COLO668 (cell line): ENCODE measurements around the gene SSNA1.
A peak's percentile ranks its signal among the peaks of the same experiment; 100 is the strongest.

Source experiments
- DNase-seq: peaks from one replicate; lab custom pipeline; 2025; ENCODE audit not compliant: unreplicated experiment; lab: John Stamatoyannopoulos, UW

The SSNA1 gene

GRCh38 chr9:137219757-137220316, 31.4 kb downstream of the SSNA1 start:
- no peak for DNase-seq

GRCh38 chr9:137220317-137221094, 32.0 kb downstream of the SSNA1 start:
- peak; percentile 41 for DNase-seq

GRCh38 chr9:137221095-137221505, 32.6 kb downstream of the SSNA1 start:
- no peak for DNase-seq

- peak; percentile 37 for DNase-seq
Measured at GRCh38 chr9:137221506-137222111, 33.1 kb downstream of the SSNA1 start.

- peak; percentile 50 for DNase-seq
Measured at GRCh38 chr9:137222190-137223077, 34.0 kb downstream of the SSNA1 start, which contains the start of gene RNF208. TSS of gene RNF208 (minus strand) at chr9:137222240. CDS start at chr9:137221212, 1,028 bp downstream.

DNA sequence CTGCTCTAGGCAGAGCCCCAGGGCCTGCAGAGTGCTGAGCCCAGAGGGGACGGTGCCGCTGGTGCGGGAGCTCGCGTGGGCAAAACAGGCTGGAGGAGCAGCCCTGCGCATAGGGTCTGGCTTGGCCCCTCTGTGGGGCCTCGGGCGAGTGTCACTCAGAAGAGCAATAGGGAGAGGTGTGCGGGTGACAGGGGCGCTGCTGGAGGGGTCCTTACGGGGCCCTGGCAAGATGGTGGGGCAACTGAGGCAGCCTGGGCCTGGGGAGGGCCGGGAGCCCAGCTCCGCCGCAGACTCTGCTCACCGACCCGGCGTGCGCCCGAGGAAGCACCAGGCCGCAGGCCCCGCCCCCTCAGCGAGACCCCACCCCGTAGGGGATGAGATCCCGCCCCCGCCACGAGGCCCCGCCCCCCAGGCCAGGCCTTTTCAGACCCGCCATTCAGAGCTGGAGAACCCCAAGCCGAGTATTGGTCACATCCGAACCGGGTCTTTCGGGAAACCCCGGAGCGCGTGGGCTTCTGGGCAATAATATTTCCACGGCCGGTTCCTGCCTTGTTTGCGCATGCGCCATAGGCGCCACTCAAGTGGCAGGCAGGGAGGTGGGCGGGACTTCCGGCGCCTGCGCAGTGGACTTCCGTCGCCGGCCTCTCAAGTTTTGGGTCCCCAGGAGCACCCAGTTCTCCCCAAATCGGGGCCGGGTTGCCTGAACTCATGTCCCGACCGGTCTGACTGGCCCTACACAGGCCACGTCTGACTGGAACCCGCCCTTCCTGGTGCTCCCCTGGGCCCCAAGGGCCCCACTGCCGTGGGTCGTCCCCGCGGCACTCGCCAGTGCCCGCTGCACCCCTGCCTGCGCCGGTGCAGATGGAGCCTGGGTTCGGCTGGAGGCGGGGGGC, 34.8 kb downstream of the SSNA1 start:
- DNase-seq, result peak; percentile 96

DNA sequence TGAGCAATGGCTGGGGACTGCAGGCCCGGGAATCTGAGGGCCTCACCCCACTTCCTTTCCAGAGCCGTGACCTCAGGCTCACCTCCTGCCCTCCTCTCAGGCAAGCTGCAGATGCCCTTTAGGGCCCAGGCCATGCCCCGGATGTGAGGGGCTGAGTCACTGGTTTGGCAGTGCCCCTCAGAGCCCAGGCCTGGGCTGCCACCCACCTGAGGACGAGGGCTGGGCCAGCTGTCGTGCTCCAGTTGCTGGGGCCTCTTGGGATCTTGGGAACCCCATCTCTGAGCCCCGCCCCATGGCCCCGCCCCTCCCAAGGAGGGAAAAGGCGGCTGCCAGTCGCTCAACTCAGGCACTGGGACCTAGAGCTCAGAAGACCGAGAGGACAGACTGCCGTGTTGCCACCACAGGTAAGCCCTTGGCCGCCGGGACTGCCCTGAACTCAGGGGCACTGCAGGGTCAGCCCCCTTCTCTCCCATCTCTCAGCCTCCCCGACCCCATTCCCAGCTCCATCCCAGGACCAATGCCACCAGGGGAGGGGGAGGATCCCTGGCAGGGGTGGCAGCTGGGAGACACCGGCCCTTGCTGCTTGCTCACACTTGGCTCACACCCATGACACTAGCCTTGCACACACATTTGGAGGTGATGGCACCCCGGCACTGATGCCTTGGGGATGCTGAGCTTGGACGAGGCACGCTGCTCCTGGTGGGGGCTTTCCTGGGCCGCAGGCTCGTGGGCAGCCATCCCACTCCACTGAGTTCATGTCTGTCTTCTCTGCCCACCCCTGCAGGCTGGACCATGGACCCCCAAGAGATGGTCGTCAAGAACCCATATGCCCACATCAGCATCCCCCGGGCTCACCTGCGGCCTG, 36.6 kb downstream of the SSNA1 start, which contains the start of gene CYSRT1:
Gene CYSRT1, plus strand, starts transcription at position 345 of the 865 bp plus-strand sequence. Its CDS starts 448 bp downstream, at position 793.
- DNase-seq, result no peak

GRCh38 chr9:137225699-137226331, 37.3 kb downstream of the SSNA1 start:
- no peak for DNase-seq

DNA sequence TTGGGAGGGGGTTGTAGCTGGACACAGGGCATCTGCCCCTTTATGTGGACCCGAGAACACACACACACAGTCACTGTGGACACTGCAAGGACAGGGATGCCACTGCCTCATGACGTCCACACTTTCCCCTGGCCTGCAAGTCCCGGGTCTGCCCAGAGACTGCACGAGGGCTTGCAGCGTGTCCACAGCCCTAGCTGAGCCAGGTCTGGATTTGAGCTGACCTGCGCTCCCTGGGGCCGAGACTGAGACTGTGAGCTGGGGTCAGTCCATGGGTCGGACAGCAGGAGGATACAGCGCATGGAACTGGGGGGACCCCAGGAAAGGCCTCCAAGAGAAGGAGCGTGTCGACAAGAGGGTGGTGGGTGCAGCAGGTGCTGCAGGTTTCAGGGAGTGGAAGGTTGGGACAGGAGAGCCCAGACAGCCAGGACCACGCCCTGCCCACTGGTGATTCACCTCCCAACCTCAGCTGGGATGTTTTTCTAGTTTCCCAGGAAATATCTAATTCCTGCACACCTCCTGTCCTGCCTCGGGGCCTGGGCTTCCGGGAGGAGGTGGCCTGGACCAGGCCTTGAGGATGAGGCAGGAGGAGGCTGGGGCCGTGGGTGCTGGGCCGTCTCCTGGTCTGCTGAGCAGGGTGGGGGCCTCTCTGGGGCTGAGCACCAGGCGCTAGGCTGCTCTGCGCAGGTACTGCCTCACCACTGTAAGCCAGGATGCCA, 38.0 kb downstream of the SSNA1 start:
- no peak for DNase-seq

DNA sequence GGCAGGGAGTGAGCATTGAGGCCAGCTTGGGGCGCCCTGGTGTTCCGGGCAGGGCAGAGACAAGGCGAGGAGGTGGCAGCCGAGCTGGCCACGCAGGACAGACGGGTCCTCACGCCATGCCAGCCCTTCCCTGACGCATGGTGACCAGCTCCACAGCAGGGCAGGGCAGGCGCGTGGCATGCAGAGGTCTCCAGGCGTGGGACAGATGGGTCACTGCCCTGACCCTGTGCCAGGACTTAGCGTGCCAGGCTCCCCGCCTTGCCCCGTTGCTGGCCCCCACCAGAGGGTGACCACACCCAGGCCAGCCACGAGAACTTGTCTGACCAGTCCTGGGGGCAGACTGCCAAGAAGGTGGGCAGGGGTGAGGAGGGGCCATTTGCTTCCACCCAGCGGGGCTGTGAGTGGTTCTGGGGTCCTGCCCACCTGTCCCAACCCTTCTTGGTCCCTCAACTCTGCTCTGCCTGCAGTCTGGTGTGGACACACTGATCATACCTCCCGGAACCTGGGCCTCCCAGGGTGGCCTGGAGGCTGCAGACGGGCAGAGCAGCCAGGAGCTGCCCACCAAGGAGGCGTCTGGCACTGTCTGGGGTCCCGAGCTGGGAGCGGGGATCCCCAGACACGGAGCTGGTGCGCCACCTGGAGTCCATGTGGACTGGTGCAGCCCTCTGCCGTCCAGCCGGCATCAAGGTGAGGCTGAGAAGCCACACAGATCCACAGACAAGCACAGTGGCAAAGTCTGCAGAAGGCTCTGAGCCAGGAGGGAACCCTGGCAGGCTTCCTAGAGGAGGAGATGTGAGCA, 38.8 kb downstream of the SSNA1 start, which contains the start of gene RNF224:
Gene RNF224, plus strand, starts transcription at position 449 of the 799 bp plus-strand sequence. CDS start 834 bp downstream, outside the sequence.
- DNase-seq, result peak; percentile 79

GRCh38 chr9:137227853-137228505, 39.5 kb downstream of the SSNA1 start:
- no peak for DNase-seq

DNA sequence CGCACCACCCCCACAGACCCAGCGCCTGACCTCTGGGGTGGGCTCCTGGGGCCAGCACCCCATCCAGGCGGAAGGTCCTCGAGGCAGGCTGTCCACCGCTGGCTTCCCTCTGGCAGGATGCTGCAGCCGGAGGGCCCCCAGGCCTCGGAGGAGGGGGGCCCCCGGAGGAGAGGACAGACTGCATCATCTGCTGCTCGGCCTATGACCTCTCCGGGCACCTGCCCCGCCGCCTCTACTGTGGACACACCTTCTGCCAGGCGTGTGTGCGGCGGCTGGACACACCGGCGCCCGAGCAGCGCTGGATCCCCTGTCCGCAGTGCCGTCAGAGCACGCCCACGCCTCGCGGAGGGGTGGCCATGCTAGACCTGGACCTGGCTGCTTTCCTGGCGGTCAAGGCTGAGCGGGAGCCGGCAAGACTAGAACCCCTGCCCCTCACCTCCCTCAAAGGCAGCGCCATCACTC, 40.1 kb downstream of the SSNA1 start:
- DNase-seq, result no peak

- no peak for DNase-seq
Measured at GRCh38 chr9:137228968-137229896, 40.8 kb downstream of the SSNA1 start.

- DNase-seq, result no peak
Measured at GRCh38 chr9:137229903-137230704, 41.6 kb downstream of the SSNA1 start.
